Mucosa of gallbladder (tissue), 1 donor: ENCODE measurements around the gene AFAP1L1. TPM values are rescaled to one million over a fixed set of nuclear protein-coding genes. Genes with fewer than 3 reads are reported as not detected.

ENCODE experiments used
- DNase-seq: peaks from one replicate; pipeline ENCODE4 v3.0.0-alpha.2; 2020; ENCODE audit warnings: low spot score
- total RNA-seq: library from RNA; stranded (reverse); gene quantifications from one replicate; pipeline ENCODE4 v1.2.1, GENCODE V29; 2021
- donor health status: DM: no; HTN: no; CAD: no.

Gene AFAP1L1
- total RNA-seq, 1 donor from 2014 or later = 8.7 TPM

GRCh38 chr5:149314571-149315111 is 43.0 kb downstream of the AFAP1L1 start:
- DNase-seq = no peak

- no peak for DNase-seq
Measured at GRCh38 chr5:149315753-149316152, 44.1 kb downstream of the AFAP1L1 start.

- peak; percentile 31 for DNase-seq
Measured at GRCh38 chr5:149317281-149318048, 45.8 kb downstream of the AFAP1L1 start.

GRCh38 chr5:149319174-149319573 is 47.5 kb downstream of the AFAP1L1 start:
- no peak for DNase-seq

- DNase-seq = peak; percentile 94
Measured at GRCh38 chr5:149320791-149321330, 49.2 kb downstream of the AFAP1L1 start.

- DNase-seq = peak; percentile 36
Measured at GRCh38 chr5:149322518-149322917, 50.9 kb downstream of the AFAP1L1 start.

- DNase-seq = no peak
Measured at GRCh38 chr5:149323210-149323609, 51.6 kb downstream of the AFAP1L1 start.

GRCh38 chr5:149323621-149324205 is 52.1 kb downstream of the AFAP1L1 start:
- DNase-seq = no peak

GRCh38 chr5:149324641-149325040 is 53.0 kb downstream of the AFAP1L1 start:
- no peak for DNase-seq

GRCh38 chr5:149325166-149325735 is 53.6 kb downstream of the AFAP1L1 start:
- DNase-seq = no peak

GRCh38 chr5:149325894-149326293 is 54.2 kb downstream of the AFAP1L1 start:
- no peak for DNase-seq

GRCh38 chr5:149326611-149327010 is 55.0 kb downstream of the AFAP1L1 start:
- no peak for DNase-seq

GRCh38 chr5:149328177-149328576 is 56.5 kb downstream of the AFAP1L1 start:
- DNase-seq = no peak

- no peak for DNase-seq
Measured at GRCh38 chr5:149333711-149334443, 62.2 kb downstream of the AFAP1L1 start.

GRCh38 chr5:149337736-149338135 is 66.1 kb downstream of the AFAP1L1 start:
- DNase-seq = no peak

GRCh38 chr5:149338364-149338763 is 66.7 kb downstream of the AFAP1L1 start:
- no peak for DNase-seq

- no peak for DNase-seq
Measured at GRCh38 chr5:149340920-149341319, 69.3 kb downstream of the AFAP1L1 start.

- DNase-seq = no peak
Measured at GRCh38 chr5:149341876-149342275, 70.2 kb downstream of the AFAP1L1 start.

GRCh38 chr5:149344151-149344550 is 72.5 kb downstream of the AFAP1L1 start:
- DNase-seq = no peak

GRCh38 chr5:149345147-149345891 is 73.7 kb downstream of the AFAP1L1 start, which contains the start of gene GRPEL2:
GRPEL2 (plus strand) TSS chr5:149345499; CDS start chr5:149345540, 41 bp downstream.
- peak; percentile 96 for DNase-seq

GRCh38 chr5:149345892-149346222 is 74.2 kb downstream of the AFAP1L1 start:
- DNase-seq = no peak
